Mesodermal cell (in vitro differentiated cells): ENCODE data around the gene GATA5.

Experiments used
- H3K27ac ChIP-seq: 2 replicates; pipeline ENCODE4 v1.7.0; 2013; ENCODE audit warnings: mild to moderate bottlenecking, low read depth, low read length, moderate library complexity; ENCODE audit not compliant: severe bottlenecking
- H3K36me3 ChIP-seq: 2 replicates; pipeline ENCODE4 v1.7.1; 2013; ENCODE audit warnings: mild to moderate bottlenecking, low read length, moderate library complexity; ENCODE audit not compliant: control insufficient read depth, insufficient read depth
- H3K4me1 ChIP-seq: one replicate; pipeline ENCODE4 v1.7.1; 2013; ENCODE audit warnings: mild to moderate bottlenecking, low read length; ENCODE audit not compliant: insufficient read depth, control insufficient read depth, poor library complexity, severe bottlenecking
- H3K4me3 ChIP-seq: 2 replicates; pipeline ENCODE4 v1.7.0; 2013; ENCODE audit warnings: low read length, control low read depth, mild to moderate bottlenecking; ENCODE audit not compliant: insufficient read depth, poor library complexity, severe bottlenecking; ENCODE audit errors: extremely low read depth
- H3K9me3 ChIP-seq: 2 replicates; pipeline ENCODE4 v1.7.1; 2013; ENCODE audit warnings: mild to moderate bottlenecking, low read length, moderate library complexity; ENCODE audit not compliant: control insufficient read depth
- WGBS, 2 experiments: methylation state at CpG; one replicate each; pipeline ENCODE4 v1.1.5; 2013; ENCODE audit warnings: missing lambda C conversion rate in 2 of 2; ENCODE audit not compliant: insufficient coverage in 2 of 2; 5-methylcytosine and 5-hydroxymethylcytosine counted together

The GATA5 gene

DNA sequence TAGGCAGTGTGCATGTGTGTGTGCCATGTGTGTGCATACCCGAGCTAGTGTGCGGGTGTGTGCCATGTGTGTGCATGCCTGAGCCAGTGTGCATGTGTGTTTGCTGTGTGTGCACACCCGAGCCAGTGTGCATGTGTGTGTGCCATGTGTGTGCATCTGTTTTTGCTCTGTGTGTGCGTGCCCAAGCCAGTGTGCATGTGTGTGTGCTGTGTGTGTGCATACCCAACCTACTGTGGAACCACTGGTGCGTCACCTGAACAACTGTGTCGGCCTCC is 54.1 kb downstream of the GATA5 start:
- Histone ChIP-seq H3K27ac (no peak overlapping the region), H3K4me3 (no peak overlapping the region), H3K36me3 (no peaks in the 10 kb centered on the region), H3K4me1 (no peaks in the 10 kb centered on the region), H3K9me3 (no peaks in the 10 kb centered on the region)
- 96 to 97% methylated on average over 3 of the region's 6 CpGs for WGBS, 2 experiments

GRCh38 chr20:62420846-62421715 is 54.7 kb downstream of the GATA5 start:
- Histone ChIP-seq H3K36me3 (no peaks in the 10 kb centered on the region), H3K4me3 (no peak overlapping the region), H3K9me3 (no peaks in the 10 kb centered on the region), H3K27ac (no peak overlapping the region), H3K4me1 (no peaks in the 10 kb centered on the region)
- WGBS, 2 experiments = 86 to 89% methylated on average over 23 of the region's 24 CpGs

GRCh38 chr20:62419759-62420158 is 56.0 kb downstream of the GATA5 start:
- no peaks in the 10 kb centered on the region for H3K36me3 ChIP-seq
- H3K4me1 ChIP-seq = no peaks in the 10 kb centered on the region
- H3K9me3 ChIP-seq = no peaks in the 10 kb centered on the region
- 90 to 92% methylated on average over 8 to 9 of the region's 9 CpGs for WGBS, 2 experiments
- no peak overlapping the region for H3K4me3 ChIP-seq
- no peak overlapping the region for H3K27ac ChIP-seq

GRCh38 chr20:62418709-62419487 is 56.9 kb downstream of the GATA5 start:
- no peak overlapping the region for H3K27ac ChIP-seq
- no peak overlapping the region for H3K4me3 ChIP-seq
- H3K36me3 ChIP-seq = no peaks in the 10 kb centered on the region
- H3K4me1 ChIP-seq = no peaks in the 10 kb centered on the region
- no peaks in the 10 kb centered on the region for H3K9me3 ChIP-seq
- WGBS, 2 experiments = 89 to 90% methylated on average over 15 to 18 of the region's 19 CpGs

GRCh38 chr20:62417981-62418708 is 57.6 kb downstream of the GATA5 start:
- H3K4me1 ChIP-seq = no peaks in the 10 kb centered on the region
- H3K27ac ChIP-seq = no peak overlapping the region
- no peaks in the 10 kb centered on the region for H3K9me3 ChIP-seq
- no peaks in the 10 kb centered on the region for H3K36me3 ChIP-seq
- WGBS, 2 experiments = 88 to 94% methylated on average over 17 to 22 of the region's 25 CpGs
- no peak overlapping the region for H3K4me3 ChIP-seq

DNA sequence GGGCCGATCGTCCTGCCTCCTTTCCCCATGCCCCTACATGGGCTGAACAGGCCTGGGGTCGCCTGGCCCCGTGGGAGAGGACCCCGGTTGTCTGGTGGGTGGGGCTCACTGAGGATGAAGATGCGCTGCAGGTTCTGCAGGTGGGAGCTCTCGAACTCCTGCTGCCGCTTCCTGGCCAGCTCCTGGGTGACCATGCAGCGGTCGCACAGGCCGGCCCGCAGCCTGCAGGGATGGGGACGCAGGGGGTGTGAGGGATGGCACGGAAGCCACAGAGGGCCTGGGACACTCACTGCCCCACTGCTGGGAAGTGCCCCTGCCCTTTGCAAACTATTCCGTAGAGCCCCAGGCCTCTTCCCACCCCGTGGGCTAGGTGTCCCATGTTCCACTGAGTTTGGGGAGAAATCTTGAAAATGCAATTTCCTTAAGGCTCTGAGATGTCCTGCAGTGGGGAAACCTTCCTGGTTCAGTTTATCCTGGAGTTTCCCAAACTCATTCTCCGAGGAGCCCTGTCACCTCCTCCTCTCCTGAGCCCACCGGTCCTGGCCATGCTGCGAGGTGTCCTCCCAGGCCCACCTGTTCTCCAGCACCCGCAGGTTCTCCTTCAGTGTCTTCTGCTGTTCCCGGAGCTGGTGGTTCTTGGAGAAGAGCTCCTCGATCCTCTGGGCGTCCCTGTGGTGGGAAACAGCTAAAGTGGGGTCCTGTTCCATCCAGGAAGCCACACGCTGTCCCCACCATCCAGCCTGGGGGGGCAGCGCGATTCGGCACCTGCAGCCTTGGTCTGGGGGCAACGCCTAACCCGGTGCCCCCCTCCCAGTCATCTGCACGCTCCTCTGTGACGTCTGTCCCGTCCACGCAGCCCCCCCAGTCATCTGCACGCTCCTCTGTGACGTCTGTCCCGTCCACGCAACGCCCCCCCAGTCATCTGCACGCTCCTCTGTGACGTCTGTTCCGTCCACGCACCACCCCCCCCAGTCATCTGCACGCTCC is 58.9 kb downstream of the GATA5 start:
- Histone ChIP-seq H3K36me3 (no peaks in the 10 kb centered on the region), H3K9me3 (no peaks in the 10 kb centered on the region), H3K27ac (no peak overlapping the region), H3K4me1 (no peaks in the 10 kb centered on the region), H3K4me3 (no peak overlapping the region)
- WGBS, 2 experiments = 93% methylated on average over 20 to 33 of the region's 43 CpGs

GRCh38 chr20:62415354-62416111 is 60.3 kb downstream of the GATA5 start:
- no peak overlapping the region for H3K4me3 ChIP-seq
- 86 to 92% methylated on average over 14 to 19 of the region's 24 CpGs for WGBS, 2 experiments
- no peaks in the 10 kb centered on the region for H3K4me1 ChIP-seq
- H3K9me3 ChIP-seq = no peaks in the 10 kb centered on the region
- no peak overlapping the region for H3K27ac ChIP-seq
- no peaks in the 10 kb centered on the region for H3K36me3 ChIP-seq

DNA sequence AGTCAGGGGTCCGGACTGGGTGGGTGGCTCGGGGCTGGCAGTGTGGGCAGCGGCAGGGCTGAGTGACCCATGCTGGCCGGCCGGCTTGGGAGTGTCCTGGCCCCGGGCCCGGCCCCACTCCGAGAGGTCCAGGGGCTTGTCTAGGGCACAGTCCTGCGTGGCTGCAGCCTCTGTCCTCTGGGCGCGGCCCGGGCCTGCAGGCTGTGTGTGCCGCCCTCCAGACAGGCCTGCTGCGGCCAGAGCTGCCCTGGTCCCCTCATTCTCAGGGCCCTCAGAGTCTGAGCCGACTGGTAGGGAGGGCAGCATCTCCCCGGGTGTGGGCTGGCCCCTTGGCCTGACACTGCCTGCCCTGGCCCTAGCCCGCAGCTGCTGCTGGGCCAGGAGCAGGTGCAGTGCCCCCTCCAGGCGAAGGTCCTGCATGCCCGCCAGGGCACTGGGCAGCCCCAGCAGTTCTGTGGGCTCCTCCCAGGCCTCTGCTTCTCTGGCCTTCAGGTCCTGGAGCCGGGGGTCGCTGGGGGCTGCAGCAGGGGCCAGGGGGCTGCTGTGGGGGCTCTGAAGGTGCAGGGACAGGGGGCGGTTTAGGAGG is 61.8 kb downstream of the GATA5 start:
- H3K9me3 ChIP-seq = no peaks in the 10 kb centered on the region
- WGBS, 2 experiments = 83 to 88% methylated on average over 21 of the region's 22 CpGs
- no peak overlapping the region for H3K4me3 ChIP-seq
- H3K4me1 ChIP-seq = no peaks in the 10 kb centered on the region
- no peak overlapping the region for H3K27ac ChIP-seq
- no peaks in the 10 kb centered on the region for H3K36me3 ChIP-seq
